RWPE2 (cell line): Measurements from ENCODE around the gene SLC28A1.

Source experiments
- ATAC-seq: fragments of 200-7000 bp; cut with Tn5 transposase; 3 replicates; pipeline ENCODE4 v1.9.1; 2021; ENCODE audit warnings: low read depth
- DNase-seq: peaks from one replicate; pipeline ENCODE4 v3.0.0-alpha.2; 2020; ENCODE audit warnings: low spot score
- H3K27ac ChIP-seq: fragments of 450-650 bp; 2 replicates; pipeline ENCODE4 v1.5.1; 2017; ENCODE audit warnings: mild to moderate bottlenecking; ENCODE audit not compliant: poor library complexity, severe bottlenecking
- H3K27me3 ChIP-seq: fragments of 250-450 bp; sonication (Bioruptor Pico); 2 replicates; pipeline ENCODE4 v1.5.1; 2021; ENCODE audit warnings: mild to moderate bottlenecking, moderate library complexity; ENCODE audit not compliant: insufficient read depth, poor library complexity, severe bottlenecking
- H3K36me3 ChIP-seq: fragments of 250-450 bp; sonication (Bioruptor Pico); 2 replicates; pipeline ENCODE4 v1.5.1; 2020; ENCODE audit warnings: low read depth, mild to moderate bottlenecking, moderate library complexity
- H3K4me1 ChIP-seq: fragments of 250-450 bp; sonication (Bioruptor Pico); 2 replicates; pipeline ENCODE4 v1.5.1; 2021; ENCODE audit warnings: mild to moderate bottlenecking, moderate library complexity; ENCODE audit not compliant: insufficient read depth, poor library complexity, severe bottlenecking
- H3K4me3 ChIP-seq: fragments of 250-450 bp; sonication (Bioruptor Pico); 2 replicates; pipeline ENCODE4 v1.5.1; 2021; ENCODE audit warnings: mild to moderate bottlenecking, moderate library complexity; ENCODE audit not compliant: severe bottlenecking
- H3K9me3 ChIP-seq: fragments of 250-450 bp; sonication (Bioruptor Pico); 2 replicates; pipeline ENCODE4 v1.5.1; 2021; ENCODE audit warnings: mild to moderate bottlenecking, moderate library complexity; ENCODE audit not compliant: severe bottlenecking
- TF ChIP-seq, protein P1 (sequence below): fragments of 450-650 bp; IDR thresholded peaks from one replicate; pipeline ENCODE4 v1.5.1; 2017; ENCODE audit warnings: mild to moderate bottlenecking, moderate library complexity; ENCODE audit not compliant: poor library complexity, severe bottlenecking

SLC28A1 gene

DNA sequence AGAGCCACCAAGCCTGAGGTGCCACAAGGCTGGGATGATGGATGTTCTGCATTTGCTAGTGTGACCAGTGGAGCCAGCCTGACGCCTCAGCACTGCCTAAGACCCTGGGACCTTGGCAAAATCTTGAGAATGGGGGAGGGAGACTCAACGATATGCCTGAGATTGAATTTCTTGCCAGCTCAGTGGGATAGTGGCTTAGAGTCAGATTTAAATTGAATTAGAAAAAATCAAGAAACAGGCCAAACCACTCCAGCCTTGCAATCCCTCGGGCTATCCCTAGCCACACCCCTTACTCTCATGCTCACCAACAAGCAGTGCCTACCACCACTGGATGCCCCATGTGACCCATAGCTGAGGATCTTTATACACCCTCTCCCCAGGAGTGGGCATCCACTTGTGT lies 78.5 kb downstream of the SLC28A1 start:
- peaks cover 6% of the 10 kb centered on the region for H3K4me1 ChIP-seq
- DNase-seq (no peak), ATAC-seq (no peak)
- no peaks in the 10 kb centered on the region for H3K27me3 ChIP-seq
- H3K4me3 ChIP-seq = no peak overlapping the region
- TF ChIP-seq, protein P1, sequence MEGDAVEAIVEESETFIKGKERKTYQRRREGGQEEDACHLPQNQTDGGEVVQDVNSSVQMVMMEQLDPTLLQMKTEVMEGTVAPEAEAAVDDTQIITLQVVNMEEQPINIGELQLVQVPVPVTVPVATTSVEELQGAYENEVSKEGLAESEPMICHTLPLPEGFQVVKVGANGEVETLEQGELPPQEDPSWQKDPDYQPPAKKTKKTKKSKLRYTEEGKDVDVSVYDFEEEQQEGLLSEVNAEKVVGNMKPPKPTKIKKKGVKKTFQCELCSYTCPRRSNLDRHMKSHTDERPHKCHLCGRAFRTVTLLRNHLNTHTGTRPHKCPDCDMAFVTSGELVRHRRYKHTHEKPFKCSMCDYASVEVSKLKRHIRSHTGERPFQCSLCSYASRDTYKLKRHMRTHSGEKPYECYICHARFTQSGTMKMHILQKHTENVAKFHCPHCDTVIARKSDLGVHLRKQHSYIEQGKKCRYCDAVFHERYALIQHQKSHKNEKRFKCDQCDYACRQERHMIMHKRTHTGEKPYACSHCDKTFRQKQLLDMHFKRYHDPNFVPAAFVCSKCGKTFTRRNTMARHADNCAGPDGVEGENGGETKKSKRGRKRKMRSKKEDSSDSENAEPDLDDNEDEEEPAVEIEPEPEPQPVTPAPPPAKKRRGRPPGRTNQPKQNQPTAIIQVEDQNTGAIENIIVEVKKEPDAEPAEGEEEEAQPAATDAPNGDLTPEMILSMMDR = no peak
- no peaks in the 10 kb centered on the region for H3K9me3 ChIP-seq
- no peaks in the 10 kb centered on the region for H3K36me3 ChIP-seq
- no peak overlapping the region for H3K27ac ChIP-seq

DNA sequence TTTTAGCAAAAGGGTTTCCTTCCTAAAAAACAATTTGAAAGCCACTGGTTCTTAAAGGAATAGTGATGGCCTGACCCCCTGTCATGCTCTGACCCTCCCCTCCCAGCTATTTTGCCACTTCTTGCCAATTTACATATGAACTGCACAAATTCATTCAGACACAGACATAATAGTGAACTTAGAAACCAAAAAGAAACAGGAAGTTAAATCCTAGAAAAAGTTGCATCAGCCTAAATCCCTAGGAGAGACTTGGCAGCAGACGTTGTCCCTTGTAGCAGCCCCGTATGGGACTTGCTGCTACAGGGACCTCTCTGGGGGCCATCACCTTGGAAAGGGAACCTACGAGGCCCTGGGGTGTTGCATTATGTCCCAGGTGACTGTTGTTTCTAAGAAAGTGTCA lies 82.9 kb downstream of the SLC28A1 start:
- no peaks in the 10 kb centered on the region for H3K4me1 ChIP-seq
- TF ChIP-seq, protein P1 = no peak
- no peak overlapping the region for H3K4me3 ChIP-seq
- no peak for ATAC-seq
- H3K9me3 ChIP-seq = no peaks in the 10 kb centered on the region
- no peaks in the 10 kb centered on the region for H3K36me3 ChIP-seq
- no peak for DNase-seq
- no peak overlapping the region for H3K27ac ChIP-seq
- H3K27me3 ChIP-seq = no peaks in the 10 kb centered on the region

DNA sequence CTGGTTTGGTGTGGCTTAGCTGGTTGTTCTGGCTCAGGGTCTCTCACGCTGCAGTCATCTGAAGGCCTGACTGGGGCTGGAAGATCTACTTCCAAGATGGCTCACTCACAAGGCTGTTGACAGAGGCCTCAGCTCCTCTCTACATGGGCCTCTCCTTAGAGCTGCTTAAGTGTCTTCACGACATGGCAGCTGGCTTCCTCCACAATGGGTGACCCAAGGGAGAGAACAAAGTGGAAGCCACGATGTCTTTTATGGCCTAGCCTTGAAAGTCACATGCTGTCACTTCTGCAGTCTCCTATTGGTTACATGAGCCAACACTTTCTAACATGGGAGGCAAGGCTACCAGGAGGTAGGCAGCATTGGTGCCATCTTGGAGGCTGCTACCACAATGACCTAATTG lies 83.8 kb downstream of the SLC28A1 start:
- H3K36me3 ChIP-seq = no peaks in the 10 kb centered on the region
- TF ChIP-seq, protein P1 = no peak
- ATAC-seq (no peak), DNase-seq (no peak)
- H3K4me1 ChIP-seq = no peaks in the 10 kb centered on the region
- no peak overlapping the region for H3K27ac ChIP-seq
- H3K9me3 ChIP-seq = no peaks in the 10 kb centered on the region
- no peaks in the 10 kb centered on the region for H3K27me3 ChIP-seq
- no peak overlapping the region for H3K4me3 ChIP-seq

DNA sequence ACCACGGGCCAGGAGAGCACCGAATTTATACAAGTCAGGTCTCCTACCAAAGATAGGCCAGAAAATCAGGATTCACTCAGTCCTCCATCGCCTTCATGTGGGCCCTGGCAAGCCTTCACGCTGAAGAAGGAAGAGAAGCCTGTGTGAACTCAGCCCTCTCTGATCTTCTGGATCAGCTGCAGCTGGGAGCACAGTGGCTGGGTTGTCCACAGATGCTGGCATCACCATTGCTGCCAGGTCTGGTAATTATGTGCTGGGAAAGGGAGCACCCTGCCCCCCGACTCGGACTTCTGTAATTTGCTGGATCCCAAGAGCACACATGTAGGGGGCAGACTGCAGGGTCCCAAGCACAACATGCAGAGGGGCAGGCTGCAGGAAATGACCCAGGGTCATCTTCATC lies 84.8 kb downstream of the SLC28A1 start:
- DNase-seq (no peak), ATAC-seq (no peak)
- Histone ChIP-seq H3K36me3 (no peaks in the 10 kb centered on the region), H3K27ac (no peak overlapping the region), H3K4me3 (no peak overlapping the region), H3K9me3 (no peaks in the 10 kb centered on the region), H3K27me3 (no peaks in the 10 kb centered on the region), H3K4me1 (no peaks in the 10 kb centered on the region)
- TF ChIP-seq, protein P1 = no peak

DNA sequence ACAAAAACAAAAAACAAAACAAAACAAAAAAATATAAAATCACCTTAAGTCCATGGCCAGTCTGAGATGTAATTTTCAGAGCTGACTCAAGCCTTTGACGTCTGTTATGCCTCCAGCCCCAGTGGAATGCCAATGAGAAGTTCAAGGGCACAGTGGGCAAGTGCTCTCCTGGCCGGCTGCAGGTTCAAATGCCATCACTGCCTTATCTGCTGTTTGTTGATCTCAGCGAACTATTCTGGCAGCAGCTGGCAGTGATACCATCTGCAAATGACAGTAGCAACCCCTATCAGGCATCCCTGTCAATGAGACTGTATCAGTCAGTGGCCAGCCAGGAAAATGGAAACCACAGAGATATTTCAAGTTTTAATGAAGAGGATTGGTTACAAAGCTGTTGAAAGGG lies 86.4 kb downstream of the SLC28A1 start:
- ATAC-seq (no peak), DNase-seq (no peak)
- Histone ChIP-seq H3K36me3 (no peaks in the 10 kb centered on the region), H3K27me3 (no peaks in the 10 kb centered on the region), H3K9me3 (no peaks in the 10 kb centered on the region), H3K4me1 (no peaks in the 10 kb centered on the region), H3K4me3 (no peak overlapping the region), H3K27ac (no peak overlapping the region)
- TF ChIP-seq, protein P1 = no peak
